Activated CD8-positive, alpha-beta memory T cell treated with anti-CD3 and anti-CD28 coated beads, Interleukin-2, amount 10 ng/mL, durations not matched to agents 7 days and 5 days (primary cell): ENCODE measurements around the gene PHKB. TPM values are rescaled to one million over a fixed set of nuclear protein-coding genes. Genes with fewer than 3 reads are reported as not detected.
"Not testable (repeated sequence)": the region's sequence is repeated elsewhere in the genome, so short reads cannot be mapped to it uniquely, and the experiment has no call there.

Experiments
- ATAC-seq: fragments of 150-1000 bp; cut with Tn5 transposase; one replicate; pipeline ENCODE4 v1.10.0; 2021; ENCODE audit warnings: moderate library complexity
- CTCF ChIA-PET: fragments of 350-600 bp; sonication (Branson Sonifier 250); formaldehyde crosslinking; loops from one replicate; lab custom pipeline; 2021; ENCODE audit warnings: antibody characterized with exemption; lab: Charles Lee
- DNase-seq: peaks from one replicate; pipeline ENCODE4 v3.0.0-alpha.2; 2020
- H3K27ac Mint-ChIP-seq: one replicate; pipeline ENCODE4 v1.8.0; 2021; ENCODE audit warnings: mild to moderate bottlenecking, mixed read lengths
- H3K27me3 Mint-ChIP-seq: one replicate; pipeline ENCODE4 v1.8.0; 2021; ENCODE audit warnings: mixed read lengths
- H3K36me3 Mint-ChIP-seq: one replicate; pipeline ENCODE4 v1.8.0; 2021; ENCODE audit warnings: mild to moderate bottlenecking, mixed read lengths
- H3K4me1 Mint-ChIP-seq: one replicate; pipeline ENCODE4 v1.8.0; 2021; ENCODE audit warnings: mixed read lengths
- H3K4me3 Mint-ChIP-seq: one replicate; pipeline ENCODE4 v1.8.0; 2021; ENCODE audit warnings: mild to moderate bottlenecking, moderate library complexity, mixed read lengths
- H3K9me3 Mint-ChIP-seq: one replicate; pipeline ENCODE4 v1.8.0; 2022; ENCODE audit warnings: low read depth, mixed read lengths
- total RNA-seq, 2 experiments: library from RNA; stranded (reverse); gene quantifications; one replicate each; pipeline ENCODE4 v1.2.3, GENCODE V29; 2021

The PHKB gene
- total RNA-seq, 2 experiments from 2014 or later: 33.7 to 35.7 TPM

DNA sequence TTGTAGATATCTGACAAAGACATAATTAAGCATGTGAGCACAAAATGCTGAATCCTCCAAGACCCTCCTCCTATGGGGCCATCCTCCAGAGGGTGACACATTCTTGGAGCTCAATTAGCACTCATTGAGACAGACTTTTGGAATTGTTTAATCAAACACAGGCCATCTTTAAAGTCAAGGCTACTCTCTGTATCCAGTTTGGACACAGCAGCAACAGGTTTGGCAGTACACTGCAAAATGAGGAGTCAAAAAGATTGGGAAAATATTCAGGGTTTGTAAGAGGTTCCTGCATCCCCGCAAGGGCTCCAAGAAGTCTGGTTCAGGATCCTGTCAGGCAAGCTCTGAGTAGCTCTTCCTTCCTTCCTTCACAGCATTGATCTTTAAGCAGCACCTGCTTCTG, 1.5 kb upstream of the PHKB start:
- CTCF ChIA-PET: interaction anchor here (2.5 kb wide), 1 partner anchor 9 kb away, joined by 9 read pairs; no protein-coding TSS in a partner anchor
- Mint-ChIP-seq H3K9me3 (no peaks in the 10 kb centered on the region), H3K36me3 (peaks cover 18% of the 10 kb centered on the region), H3K4me1 (peaks cover 43% of the 10 kb centered on the region), H3K27me3 (no peaks in the 10 kb centered on the region), H3K4me3 (peak overlapping the region; percentile 99), H3K27ac (peak overlapping the region; percentile 94)
- DNase-seq (no peak), ATAC-seq (no peak)

DNA sequence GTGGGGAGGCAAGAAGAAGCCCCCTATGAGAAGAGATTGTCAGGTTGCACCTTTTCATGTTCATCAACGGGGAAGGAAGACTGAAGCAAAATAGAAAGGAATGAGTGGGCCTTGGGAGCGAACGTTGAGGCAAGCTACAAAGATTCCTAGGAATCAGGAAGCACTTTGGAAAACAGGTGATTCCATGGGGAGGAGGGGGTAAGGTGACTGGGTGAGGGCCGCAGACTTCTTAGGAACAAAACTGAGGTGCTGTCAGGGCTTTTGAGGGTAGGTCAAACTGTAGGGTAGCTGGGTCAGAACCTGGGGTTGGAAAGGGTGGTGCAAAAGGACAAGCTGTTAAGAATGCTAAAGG, 796 bp upstream of the PHKB start:
- Mint-ChIP-seq H3K27me3 (no peaks in the 10 kb centered on the region), H3K9me3 (no peaks in the 10 kb centered on the region), H3K36me3 (peaks cover 16% of the 10 kb centered on the region), H3K27ac (peak overlapping the region; percentile 94), H3K4me3 (peak overlapping the region; percentile 99), H3K4me1 (peaks cover 48% of the 10 kb centered on the region)
- CTCF ChIA-PET: interaction anchor here (0.6 to 2.5 kb wide), 5 partner anchors 9 to 487 kb away, joined by 3 to 9 read pairs (median 3); partner anchors contain the start of gene NETO2
- no peak for DNase-seq
- ATAC-seq: no peak

DNA sequence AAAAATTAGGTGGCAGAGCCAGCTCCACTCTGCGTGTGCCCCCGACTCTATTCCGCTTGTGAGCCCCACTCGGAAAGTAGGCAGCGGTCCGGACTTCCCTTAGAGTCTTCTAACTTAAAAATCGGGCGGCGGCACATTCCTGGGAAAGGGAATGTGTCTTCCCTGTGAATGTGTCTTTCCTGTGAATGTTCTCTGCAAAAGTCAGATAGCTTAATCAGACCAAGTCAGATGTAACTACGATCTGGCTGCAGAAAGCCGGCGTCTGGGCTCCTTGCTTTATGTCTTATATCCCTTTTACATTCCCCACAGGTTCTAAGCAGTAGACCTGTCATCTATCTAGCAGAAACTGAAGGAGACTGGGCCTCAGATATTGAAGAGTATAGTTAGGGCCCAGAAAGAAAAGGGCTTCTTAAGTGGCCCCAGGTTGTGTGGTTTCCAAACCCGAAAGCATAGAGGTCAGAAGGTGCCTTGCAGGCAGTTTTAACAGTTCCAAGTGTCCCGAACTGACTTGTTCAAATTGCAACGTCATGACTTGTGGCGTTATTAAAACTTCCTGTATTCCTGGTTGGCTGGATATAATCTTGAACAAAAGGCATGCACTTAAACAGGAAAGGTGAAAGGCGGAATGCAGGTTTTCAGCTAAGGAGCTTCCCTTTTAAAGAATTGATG, 601 bp downstream of the PHKB start:
- Mint-ChIP-seq H3K27me3 (no peaks in the 10 kb centered on the region), H3K36me3 (peaks cover 14% of the 10 kb centered on the region), H3K4me3 (peak overlapping the region; percentile 99), H3K4me1 (peaks cover 50% of the 10 kb centered on the region), H3K9me3 (no peaks in the 10 kb centered on the region), H3K27ac (peak overlapping the region; percentile 94)
- CTCF ChIA-PET: interaction anchor here (0.9 to 2.5 kb wide), 7 partner anchors 11 to 489 kb away, joined by 3 to 9 read pairs (median 4); partner anchors contain the start of gene NETO2
- ATAC-seq: no peak
- peak; percentile 52 for DNase-seq

DNA sequence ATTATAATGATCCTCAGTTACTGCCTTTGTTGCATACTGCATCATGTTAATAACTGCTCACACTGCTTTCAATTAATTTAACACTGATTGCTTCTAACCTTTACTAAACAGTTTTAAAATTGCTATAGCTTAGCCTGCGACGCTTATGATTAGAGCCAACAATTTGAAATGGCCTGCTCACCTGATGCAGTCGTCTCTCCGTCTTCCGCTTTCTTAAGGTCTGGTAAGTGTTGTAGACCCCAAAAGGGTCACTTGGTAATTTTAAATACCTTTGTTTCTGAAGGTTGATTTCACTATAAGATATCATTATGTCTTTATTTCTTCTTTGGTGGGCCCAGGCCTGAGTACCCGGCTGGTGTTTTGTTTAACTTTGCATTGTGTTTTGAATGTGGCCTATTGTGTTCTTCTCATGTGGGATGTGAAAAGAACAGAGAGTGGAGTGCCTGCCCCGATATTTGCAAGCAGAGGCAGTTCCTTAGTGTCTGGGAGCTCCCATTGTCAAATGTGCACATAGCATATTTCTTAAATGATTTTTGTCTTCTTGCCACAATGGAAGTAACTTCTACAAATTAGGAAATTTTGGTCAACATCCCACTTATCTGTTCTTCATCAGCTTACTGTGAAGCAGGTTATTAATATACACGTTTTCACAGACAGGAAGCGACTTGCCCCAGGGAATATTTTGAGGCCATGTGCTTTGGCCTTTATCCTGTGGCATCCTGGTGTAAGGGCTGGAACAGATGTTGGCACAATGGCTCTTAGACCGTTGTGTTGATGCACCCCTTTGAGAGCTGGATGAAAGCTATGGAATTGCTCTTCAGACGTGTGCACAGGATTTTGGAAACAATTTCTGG, 2.9 kb downstream of the PHKB start:
- CTCF ChIA-PET: interaction anchor here (1.4 kb wide), 2 partner anchors 321 to 426 kb away, joined by 3 to 5 read pairs; no protein-coding TSS in a partner anchor
- Mint-ChIP-seq H3K27ac (no peak overlapping the region), H3K4me1 (peaks cover 42% of the 10 kb centered on the region)

DNA sequence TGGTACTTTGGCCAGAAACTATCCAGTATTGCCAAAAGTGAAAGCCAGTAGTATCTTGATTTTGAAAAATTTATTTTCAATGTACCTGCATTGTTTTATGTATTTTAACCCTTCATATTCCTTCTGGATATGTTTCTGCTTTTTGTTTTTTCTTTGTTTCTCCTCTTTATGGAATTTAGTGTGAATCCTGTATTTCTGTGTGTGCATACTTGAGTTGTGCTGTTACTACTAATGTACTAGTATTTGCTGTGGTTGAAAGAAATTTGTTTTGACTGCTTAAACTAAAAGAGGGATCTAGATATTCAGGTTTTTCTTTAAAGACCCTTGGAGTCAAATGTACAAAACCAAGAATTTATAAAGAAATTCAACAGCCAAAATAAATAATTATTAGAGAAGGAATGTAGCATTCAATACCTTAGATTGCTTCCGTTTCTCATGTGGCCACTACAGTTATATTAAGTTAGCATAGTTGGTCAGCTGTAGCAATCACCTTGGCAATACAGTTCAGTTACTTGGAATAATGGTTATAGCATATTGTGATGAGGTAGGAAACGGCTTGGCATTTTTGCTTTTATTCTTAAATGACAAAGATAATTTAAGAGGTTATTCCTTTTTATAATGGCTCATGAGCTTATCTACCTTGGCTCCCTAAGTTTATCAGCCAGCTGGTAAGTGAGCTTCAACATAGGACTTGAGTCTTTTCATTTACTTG, 4.9 kb downstream of the PHKB start:
- Mint-ChIP-seq H3K4me1 (peaks cover 28% of the 10 kb centered on the region), H3K36me3 (peaks cover 6% of the 10 kb centered on the region), H3K9me3 (no peaks in the 10 kb centered on the region), H3K4me3 (no peak overlapping the region), H3K27me3 (no peaks in the 10 kb centered on the region), H3K27ac (no peak overlapping the region)
- CTCF ChIA-PET: interaction anchor here (1.8 kb wide), 1 partner anchor 16 kb away, joined by 4 read pairs; no protein-coding TSS in a partner anchor
- ATAC-seq (no peak), DNase-seq (no peak)

More for the DNA sequence above, 2.9 kb downstream of the PHKB start:
- Mint-ChIP-seq H3K4me3 (no peak overlapping the region), H3K36me3 (peaks cover 7% of the 10 kb centered on the region), H3K27me3 (no peaks in the 10 kb centered on the region), H3K9me3 (no peaks in the 10 kb centered on the region)
- no peak for DNase-seq
- ATAC-seq: no peak

DNA sequence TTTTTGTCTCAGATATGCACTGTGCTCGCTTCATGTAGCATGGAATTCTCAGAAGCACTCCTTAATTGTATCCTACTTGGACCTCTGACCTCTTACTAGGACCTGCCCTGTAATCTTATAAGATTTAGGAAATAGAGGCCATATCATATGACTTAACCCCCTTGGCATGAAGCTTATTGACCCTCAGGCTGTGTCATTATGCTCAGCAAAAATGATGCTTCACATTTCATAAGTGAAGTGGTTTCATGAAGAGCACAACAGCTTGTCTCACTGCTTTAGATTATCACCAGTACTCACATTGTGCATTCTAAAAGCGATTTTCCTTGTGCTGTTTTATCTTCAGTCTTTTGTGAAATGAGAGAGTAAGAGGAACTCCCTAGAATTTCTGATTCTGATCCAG, 6.4 kb downstream of the PHKB start:
- Mint-ChIP-seq H3K27ac (no peak overlapping the region), H3K4me1 (peaks cover 20% of the 10 kb centered on the region), H3K9me3 (no peaks in the 10 kb centered on the region), H3K36me3 (peaks cover 9% of the 10 kb centered on the region), H3K27me3 (no peaks in the 10 kb centered on the region), H3K4me3 (no peak overlapping the region)
- CTCF ChIA-PET: interaction anchor here (1.1 to 1.8 kb wide), 2 partner anchors 15 to 35 kb away, joined by 3 to 4 read pairs; no protein-coding TSS in a partner anchor
- ATAC-seq: no peak
- DNase-seq: no peak

DNA sequence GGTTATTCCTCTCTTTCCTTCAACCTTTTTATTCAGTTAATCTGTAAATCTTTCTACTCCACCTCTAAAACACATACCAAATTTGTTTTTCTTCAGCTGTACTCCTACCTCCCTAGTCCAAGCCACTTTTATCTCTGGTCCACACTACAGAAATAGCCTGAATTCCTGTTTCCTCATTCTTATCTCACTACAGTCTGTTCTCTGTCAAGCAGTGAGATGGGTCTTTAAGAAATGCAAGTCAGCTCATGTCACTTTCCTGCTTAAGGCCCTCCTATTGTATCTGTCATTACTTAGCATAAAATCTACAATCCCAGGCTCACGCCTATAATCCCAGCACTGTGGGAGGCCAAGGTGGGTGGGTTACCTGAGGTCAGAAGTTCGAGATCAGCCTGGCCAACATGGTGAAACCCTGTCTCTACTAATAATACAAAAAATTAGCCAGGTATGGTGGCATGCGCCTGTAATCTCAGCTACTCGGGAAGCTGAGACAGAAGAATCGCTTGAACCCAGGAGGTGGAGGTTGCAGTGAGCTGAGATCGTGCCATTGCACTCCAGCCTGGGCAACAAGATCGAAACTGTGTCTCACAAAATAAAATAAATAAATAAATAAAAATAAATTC, 7.0 kb downstream of the PHKB start:
- not testable (repeated sequence) for H3K4me3 Mint-ChIP-seq, H3K27ac Mint-ChIP-seq, H3K9me3 Mint-ChIP-seq, DNase-seq, H3K27me3 Mint-ChIP-seq, ATAC-seq, H3K36me3 Mint-ChIP-seq
- CTCF ChIA-PET: interaction anchor here (0.6 to 1.1 kb wide), 2 partner anchors 15 to 35 kb away, joined by 3 to 4 read pairs; no protein-coding TSS in a partner anchor
- H3K4me1 Mint-ChIP-seq: peaks cover 15% of the 10 kb centered on the region

DNA sequence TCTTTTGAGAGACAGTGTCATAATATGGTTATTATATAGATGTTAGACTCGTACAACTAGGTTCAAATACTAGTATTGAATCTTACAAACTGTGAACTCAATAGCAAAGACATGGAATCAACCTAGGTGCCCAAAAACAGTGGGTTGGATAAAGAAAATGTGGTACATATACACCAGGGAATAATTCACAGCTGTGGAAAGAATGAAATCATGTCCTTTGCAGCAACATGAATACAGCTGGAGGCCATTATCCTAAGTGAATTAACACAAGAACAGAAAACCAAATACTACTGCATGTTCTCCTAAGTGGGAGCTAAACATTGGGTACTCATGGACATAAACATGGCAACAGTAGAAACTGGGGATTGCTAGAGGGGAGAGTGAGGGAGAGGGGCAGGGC, 8.1 kb downstream of the PHKB start:
- Mint-ChIP-seq H3K27ac (no peak overlapping the region), H3K4me1 (peaks cover 8% of the 10 kb centered on the region), H3K36me3 (peaks cover 7% of the 10 kb centered on the region), H3K9me3 (no peaks in the 10 kb centered on the region), H3K4me3 (no peak overlapping the region), H3K27me3 (no peaks in the 10 kb centered on the region)
- ATAC-seq (no peak), DNase-seq (no peak)
- CTCF ChIA-PET: no interaction called here

DNA sequence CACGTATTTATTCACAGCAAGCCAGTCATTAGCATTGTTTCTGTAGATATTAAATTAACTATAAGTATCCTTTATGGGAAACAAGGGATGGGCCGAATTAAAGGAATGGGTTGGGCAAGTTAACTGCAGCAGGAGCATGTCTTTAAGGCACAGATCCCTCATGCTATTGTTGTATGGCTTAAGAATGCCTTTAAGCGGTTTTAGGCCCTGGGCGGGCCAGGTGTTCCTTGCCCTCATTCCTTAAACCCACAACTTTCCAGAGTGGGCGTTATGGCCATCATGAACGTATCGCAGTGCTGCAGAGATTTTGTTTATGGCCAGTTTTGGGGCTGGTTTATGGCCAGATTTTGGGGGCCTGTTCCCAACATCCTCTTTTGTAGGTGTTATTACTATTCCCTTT, 9.1 kb downstream of the PHKB start:
- DNase-seq: no peak
- Mint-ChIP-seq H3K27me3 (no peaks in the 10 kb centered on the region), H3K4me3 (no peak overlapping the region), H3K9me3 (no peaks in the 10 kb centered on the region), H3K4me1 (peaks cover 4% of the 10 kb centered on the region), H3K27ac (no peak overlapping the region), H3K36me3 (peaks cover 7% of the 10 kb centered on the region)
- CTCF ChIA-PET: no interaction called here
- ATAC-seq: no peak

DNA sequence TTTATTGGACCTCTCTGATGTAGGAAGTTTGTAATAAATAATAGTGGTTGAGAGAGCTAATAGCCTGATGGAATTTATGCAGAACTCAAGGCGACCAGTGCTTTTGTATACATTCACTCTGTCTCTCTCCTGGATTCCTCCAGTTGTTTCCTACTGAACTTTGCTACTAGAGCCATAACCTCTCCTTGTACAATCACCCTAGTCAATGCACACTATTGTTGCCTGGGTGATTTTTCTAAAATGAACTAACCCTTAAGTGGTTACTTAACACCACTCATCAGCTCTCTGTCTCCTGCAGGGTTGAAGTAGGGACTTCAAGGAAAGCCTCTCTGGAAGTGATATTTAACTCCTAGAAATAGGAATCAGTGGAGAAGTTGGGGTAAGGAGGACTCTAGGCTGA, 9.7 kb downstream of the PHKB start:
- Mint-ChIP-seq H3K36me3 (peaks cover 7% of the 10 kb centered on the region), H3K4me1 (peaks cover 2% of the 10 kb centered on the region), H3K9me3 (no peaks in the 10 kb centered on the region), H3K27ac (no peak overlapping the region), H3K4me3 (no peak overlapping the region), H3K27me3 (no peaks in the 10 kb centered on the region)
- DNase-seq (no peak), ATAC-seq (no peak)
- CTCF ChIA-PET: no interaction called here

DNA sequence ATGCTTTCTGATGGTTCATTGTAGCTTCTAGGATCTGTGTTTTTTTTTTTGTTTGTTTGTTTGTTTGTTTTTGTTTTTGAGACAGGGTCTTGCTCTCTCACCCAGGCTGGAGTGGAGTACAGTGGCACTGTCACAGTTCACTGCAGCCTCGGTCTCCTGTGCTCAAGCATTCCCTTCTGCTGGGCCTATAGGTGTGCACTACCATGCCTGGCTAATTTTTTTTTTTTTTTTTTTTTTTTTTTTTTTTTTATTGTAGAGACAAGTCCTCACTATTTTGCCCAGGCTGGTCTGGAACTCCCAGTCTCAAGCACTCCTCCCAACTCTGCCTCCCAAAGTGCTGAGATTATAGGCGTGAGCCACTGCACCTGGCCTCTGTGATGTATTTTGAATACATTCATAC, 11.9 kb downstream of the PHKB start:
- H3K27me3 Mint-ChIP-seq, H3K27ac Mint-ChIP-seq, H3K36me3 Mint-ChIP-seq, CTCF ChIA-PET, H3K9me3 Mint-ChIP-seq, DNase-seq, ATAC-seq, H3K4me3 Mint-ChIP-seq, H3K4me1 Mint-ChIP-seq: not testable (repeated sequence)

DNA sequence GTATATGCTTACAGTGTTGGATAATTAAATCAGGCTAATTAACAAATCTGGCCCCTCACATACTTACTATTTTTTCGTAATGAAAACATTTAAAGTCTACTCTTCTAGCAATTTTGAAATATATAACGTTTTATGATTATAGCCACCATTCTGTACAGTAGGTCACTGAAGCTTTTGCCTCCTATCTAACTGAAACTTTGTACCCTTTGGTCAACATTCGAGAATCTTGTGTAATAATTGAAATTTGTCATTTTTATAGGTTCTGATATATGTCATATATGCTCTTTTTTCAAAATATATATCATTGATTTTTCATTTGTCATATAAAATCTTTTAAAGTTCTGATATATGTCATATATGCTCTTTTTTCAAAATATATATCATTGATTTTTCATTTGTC, 12.7 kb downstream of the PHKB start:
- peaks cover 5% of the 10 kb centered on the region for H3K36me3 Mint-ChIP-seq
- no peaks in the 10 kb centered on the region for H3K4me1 Mint-ChIP-seq
- H3K4me3 Mint-ChIP-seq: no peak overlapping the region
- H3K9me3 Mint-ChIP-seq: no peaks in the 10 kb centered on the region
- H3K27me3 Mint-ChIP-seq: no peaks in the 10 kb centered on the region
- DNase-seq (no peak), ATAC-seq (no peak)
- CTCF ChIA-PET: no interaction called here
- H3K27ac Mint-ChIP-seq: no peak overlapping the region

DNA sequence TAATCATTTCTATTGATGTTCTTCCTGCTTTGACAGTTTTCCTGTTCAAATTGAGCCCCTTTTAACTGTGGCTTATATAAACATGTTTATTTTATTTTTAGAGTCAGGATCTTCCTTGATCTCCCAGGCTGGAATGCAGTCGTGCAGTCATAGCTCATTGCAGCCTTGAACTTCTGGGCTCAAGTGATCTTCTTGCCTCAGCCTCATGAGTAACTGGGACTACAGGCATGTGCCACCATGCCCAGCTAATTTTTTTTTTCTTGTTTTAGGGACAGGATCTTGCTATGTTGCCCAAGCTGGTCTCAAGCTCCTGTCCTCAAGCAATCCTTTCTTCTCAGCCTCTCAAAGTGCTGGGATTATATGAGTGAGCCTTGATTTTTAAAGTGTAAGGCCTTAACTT, 14.7 kb downstream of the PHKB start:
- Mint-ChIP-seq H3K9me3 (no peaks in the 10 kb centered on the region), H3K4me1 (no peaks in the 10 kb centered on the region), H3K27ac (no peak overlapping the region), H3K27me3 (no peaks in the 10 kb centered on the region), H3K4me3 (no peak overlapping the region), H3K36me3 (peaks cover 11% of the 10 kb centered on the region)
- ATAC-seq: no peak
- no peak for DNase-seq
- CTCF ChIA-PET: no interaction called here
